Adipocyte (in vitro differentiated cells): ENCODE results near the gene SLC39A8.
"Not testable (repeated sequence)": the region's sequence is repeated elsewhere in the genome, so short reads cannot be mapped to it uniquely, and the experiment has no call there.

Experiments used
- DNase-seq: peaks from one replicate; pipeline ENCODE4 v3.0.0-alpha.2; 2015; ENCODE audit warnings: low read depth
- H3K27me3 ChIP-seq: replicated peaks from 2 replicates; pipeline ENCODE4 v1.7.0; 2013; ENCODE audit warnings: mild to moderate bottlenecking, low read length, moderate library complexity; ENCODE audit not compliant: control insufficient read depth, insufficient read depth
- H3K36me3 ChIP-seq: 2 replicates; pipeline ENCODE4 v1.7.0; 2013; ENCODE audit warnings: low read length, mild to moderate bottlenecking, moderate library complexity; ENCODE audit not compliant: control insufficient read depth, insufficient read depth, severe bottlenecking
- H3K4me1 ChIP-seq: 2 replicates; pipeline ENCODE4 v1.7.0; 2013; ENCODE audit warnings: mild to moderate bottlenecking, low read length, moderate library complexity; ENCODE audit not compliant: control insufficient read depth, insufficient read depth
- H3K4me3 ChIP-seq: 2 replicates; pipeline ENCODE4 v1.7.0; 2013; ENCODE audit warnings: mild to moderate bottlenecking, low read length, moderate library complexity
- H3K9ac ChIP-seq: 2 replicates; pipeline ENCODE4 v1.7.0; 2013; ENCODE audit warnings: mild to moderate bottlenecking, low read length, moderate library complexity
- H3K9me3 ChIP-seq: 2 replicates; pipeline ENCODE4 v1.7.0; 2013; ENCODE audit warnings: mild to moderate bottlenecking, low read length, moderate library complexity; ENCODE audit not compliant: control insufficient read depth

SLC39A8 gene

GRCh38 chr4:102298716-102299115 lies 46.6 kb downstream of the SLC39A8 start:
- no peaks in the 10 kb centered on the region for H3K9me3 ChIP-seq
- no peaks in the 10 kb centered on the region for H3K36me3 ChIP-seq
- no peaks in the 10 kb centered on the region for H3K27me3 ChIP-seq
- no peak overlapping the region for H3K9ac ChIP-seq
- no peak overlapping the region for H3K4me3 ChIP-seq
- H3K4me1 ChIP-seq, result peaks cover 5% of the 10 kb centered on the region
- no peak for DNase-seq

- Histone ChIP-seq H3K9me3 (no peaks in the 10 kb centered on the region), H3K9ac (no peak overlapping the region), H3K27me3 (no peaks in the 10 kb centered on the region), H3K4me3 (no peak overlapping the region), H3K4me1 (peaks cover 5% of the 10 kb centered on the region), H3K36me3 (no peaks in the 10 kb centered on the region)
- DNase-seq, result no peak
Measured at GRCh38 chr4:102295153-102295862, 50.0 kb downstream of the SLC39A8 start.

DNA sequence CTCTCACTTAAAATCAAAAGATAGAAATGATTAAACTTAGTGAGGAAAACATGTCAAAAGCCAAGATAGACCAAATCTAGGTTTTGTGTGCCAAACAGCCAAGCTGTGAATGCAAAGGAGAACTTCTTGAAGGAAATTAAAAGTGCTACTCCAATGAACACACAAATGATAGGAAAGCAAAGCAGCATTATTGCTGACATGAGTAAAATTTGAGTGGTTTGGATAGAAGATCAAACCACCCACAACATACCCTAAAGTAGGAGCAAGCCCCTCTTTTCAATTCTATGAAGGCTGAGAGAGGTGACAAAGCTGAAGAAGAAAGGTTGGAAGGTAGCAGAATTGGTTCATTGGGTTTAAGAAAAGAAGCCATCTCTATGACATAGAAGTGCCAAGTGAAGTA lies 56.8 kb downstream of the SLC39A8 start:
- H3K27me3 ChIP-seq, result no peaks in the 10 kb centered on the region
- peaks cover 7% of the 10 kb centered on the region for H3K4me1 ChIP-seq
- no peak for DNase-seq
- H3K9me3 ChIP-seq, result peaks cover 4% of the 10 kb centered on the region
- H3K9ac ChIP-seq, result no peak overlapping the region
- no peak overlapping the region for H3K4me3 ChIP-seq
- no peaks in the 10 kb centered on the region for H3K36me3 ChIP-seq

- Histone ChIP-seq H3K36me3 (no peaks in the 10 kb centered on the region), H3K27me3 (no peaks in the 10 kb centered on the region), H3K9ac (no peak overlapping the region), H3K4me1 (peaks cover 7% of the 10 kb centered on the region), H3K9me3 (peaks cover 4% of the 10 kb centered on the region), H3K4me3 (no peak overlapping the region)
- peak; percentile 79 for DNase-seq
Measured at GRCh38 chr4:102285831-102286230, 59.5 kb downstream of the SLC39A8 start.

- Histone ChIP-seq H3K9ac (no peak overlapping the region), H3K4me1 (peaks cover 6% of the 10 kb centered on the region), H3K27me3 (no peaks in the 10 kb centered on the region), H3K36me3 (no peaks in the 10 kb centered on the region), H3K4me3 (no peak overlapping the region), H3K9me3 (no peaks in the 10 kb centered on the region)
- DNase-seq, result no peak
Measured at GRCh38 chr4:102281171-102281839, 64.0 kb downstream of the SLC39A8 start.

DNA sequence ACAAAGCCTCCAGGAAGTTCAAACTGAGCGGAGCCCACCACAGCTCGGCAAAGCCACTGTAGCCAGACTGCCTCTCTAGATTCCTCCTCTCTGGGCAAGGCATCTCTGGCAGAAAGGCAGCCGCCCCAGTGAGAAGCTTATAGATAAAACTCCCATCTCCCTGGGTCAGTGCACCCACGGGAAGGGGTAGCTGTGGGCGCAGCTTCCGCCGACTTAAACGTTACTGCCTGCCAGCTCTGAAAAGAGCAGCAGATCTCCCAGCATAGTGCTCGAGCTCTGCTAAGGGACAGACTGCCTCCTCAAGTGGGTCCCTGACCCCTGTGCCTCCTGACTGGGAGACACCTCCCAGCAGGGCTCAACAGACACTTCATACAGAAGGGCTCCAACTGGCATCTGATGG lies 72.0 kb downstream of the SLC39A8 start:
- not testable (repeated sequence) for H3K9me3 ChIP-seq, H3K4me1 ChIP-seq, H3K36me3 ChIP-seq, H3K4me3 ChIP-seq, H3K27me3 ChIP-seq, DNase-seq, H3K9ac ChIP-seq

- no peak overlapping the region for H3K4me3 ChIP-seq
Measured at GRCh38 chr4:102272318-102272717, 73.0 kb downstream of the SLC39A8 start.

DNA sequence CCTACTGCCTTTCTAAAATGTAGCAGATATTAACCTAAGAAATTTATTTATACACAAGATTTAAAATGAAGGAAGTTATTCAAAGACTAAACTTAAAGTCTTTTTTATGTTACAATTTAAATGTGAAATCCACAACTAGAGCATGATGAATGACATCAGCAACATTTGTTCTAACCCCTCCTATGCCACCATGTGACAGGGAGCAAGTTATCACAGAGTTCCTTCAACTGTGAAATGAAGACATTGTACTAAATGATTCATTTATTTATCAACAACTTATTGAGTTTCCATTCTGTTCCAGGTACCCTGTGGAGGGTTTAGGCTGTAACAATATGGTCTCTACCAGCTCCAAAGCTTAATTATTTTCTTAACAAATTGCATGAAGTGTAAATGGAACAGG lies 76.9 kb downstream of the SLC39A8 start:
- no peaks in the 10 kb centered on the region for H3K4me1 ChIP-seq
- H3K4me3 ChIP-seq, result no peak overlapping the region
- H3K36me3 ChIP-seq, result no peaks in the 10 kb centered on the region
- H3K27me3 ChIP-seq, result no peaks in the 10 kb centered on the region
- no peak overlapping the region for H3K9ac ChIP-seq
- DNase-seq, result no peak
- H3K9me3 ChIP-seq, result no peaks in the 10 kb centered on the region

More at GRCh38 chr4:102272318-102272717, 73.0 kb downstream of the SLC39A8 start:
- Histone ChIP-seq H3K36me3 (no peaks in the 10 kb centered on the region), H3K9me3 (no peaks in the 10 kb centered on the region), H3K27me3 (no peaks in the 10 kb centered on the region), H3K4me1 (no peaks in the 10 kb centered on the region), H3K9ac (no peak overlapping the region)
- no peak for DNase-seq

DNA sequence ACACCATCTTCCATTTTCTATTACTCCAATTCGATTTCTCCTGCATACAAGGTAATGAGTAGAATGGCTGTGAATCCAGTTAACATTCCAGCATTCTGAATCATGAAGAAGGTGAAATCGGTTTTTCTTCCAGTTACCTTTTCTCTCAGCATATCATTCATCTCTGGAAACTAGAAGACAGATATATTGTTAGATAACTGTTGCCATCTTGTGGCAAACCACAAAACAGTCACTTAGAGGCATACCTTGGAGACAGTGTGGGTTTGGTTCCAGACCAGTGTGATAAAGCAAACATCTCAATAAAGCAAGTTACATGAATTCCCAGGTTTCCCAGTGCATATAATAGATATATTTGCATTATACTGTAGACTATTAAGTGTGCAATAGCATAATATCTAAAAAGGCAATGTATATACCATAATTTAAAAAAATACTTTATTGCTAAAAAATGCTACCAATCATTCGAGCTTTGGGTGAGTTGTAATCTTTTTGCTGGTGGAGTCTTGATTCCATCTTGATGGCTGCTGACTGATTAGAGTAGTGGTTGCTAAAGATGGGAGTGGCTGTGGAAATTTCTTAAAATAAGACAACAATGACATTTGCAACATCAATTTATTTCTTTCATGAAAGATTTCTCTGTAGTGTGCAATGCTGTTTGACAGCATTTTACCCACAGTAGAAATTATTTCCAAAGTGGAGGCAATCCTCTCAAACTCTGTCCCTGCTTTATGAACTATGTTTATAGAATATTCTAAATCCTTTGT lies 82.1 kb downstream of the SLC39A8 start:
- peak; percentile 75 for DNase-seq
- H3K4me3 ChIP-seq, result no peak overlapping the region

DNA sequence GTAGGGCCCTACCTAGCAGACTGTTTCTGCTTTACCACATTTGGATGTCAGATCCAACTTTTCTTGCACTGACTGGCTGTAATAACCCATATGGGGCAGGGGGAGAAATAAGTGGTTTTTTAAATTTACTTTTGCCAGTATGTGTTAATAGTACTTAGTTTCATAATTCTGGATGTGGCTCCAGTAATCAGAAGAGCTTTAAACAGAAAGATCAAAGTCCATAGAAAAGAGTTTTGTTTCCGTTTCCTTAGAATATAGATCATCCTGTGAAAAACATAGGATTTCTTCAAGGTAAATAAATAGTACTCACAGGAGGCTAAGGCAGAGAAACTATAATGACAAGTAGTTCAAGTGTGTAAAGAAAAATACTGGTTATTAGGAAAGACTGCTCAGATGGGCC lies 85.6 kb downstream of the SLC39A8 start:
- Histone ChIP-seq H3K4me1 (peaks cover 2% of the 10 kb centered on the region), H3K27me3 (no peaks in the 10 kb centered on the region), H3K4me3 (no peak overlapping the region), H3K36me3 (no peaks in the 10 kb centered on the region), H3K9me3 (no peaks in the 10 kb centered on the region), H3K9ac (no peak overlapping the region)
- DNase-seq, result no peak

More for the DNA sequence above, 82.1 kb downstream of the SLC39A8 start:
- Histone ChIP-seq H3K4me1 (peaks cover 2% of the 10 kb centered on the region), H3K36me3 (no peaks in the 10 kb centered on the region), H3K9ac (no peak overlapping the region), H3K9me3 (no peaks in the 10 kb centered on the region), H3K27me3 (no peaks in the 10 kb centered on the region)

GRCh38 chr4:102259081-102259480 lies 86.2 kb downstream of the SLC39A8 start:
- no peak for DNase-seq
- no peaks in the 10 kb centered on the region for H3K36me3 ChIP-seq
- H3K9me3 ChIP-seq, result no peaks in the 10 kb centered on the region
- H3K9ac ChIP-seq, result no peak overlapping the region
- no peaks in the 10 kb centered on the region for H3K27me3 ChIP-seq
- H3K4me3 ChIP-seq, result no peak overlapping the region
- H3K4me1 ChIP-seq, result peaks cover 2% of the 10 kb centered on the region
